Neuronal stem cell (in vitro differentiated cells): ENCODE measurements around the gene SRSF1.
A peak's percentile ranks its signal among the peaks of the same experiment; 100 is the strongest.

ENCODE experiments used
- DNase-seq: peaks from one replicate; pipeline ENCODE4 v3.0.0-alpha.2; 2013; ENCODE audit warnings: low spot score
- H2AFZ ChIP-seq: one replicate; pipeline ENCODE4 v1.6.1; 2013; ENCODE audit warnings: mild to moderate bottlenecking, low read length, inconsistent platforms
- H2AK5ac ChIP-seq: 2 replicates; pipeline ENCODE4 v1.6.1; 2013; ENCODE audit warnings: low read depth, mild to moderate bottlenecking, inconsistent platforms, low read length, moderate library complexity, mixed read lengths
- H2BK120ac ChIP-seq: 2 replicates; pipeline ENCODE4 v1.6.1; 2013; ENCODE audit warnings: low read depth, mild to moderate bottlenecking, inconsistent platforms, low read length, moderate library complexity, mixed read lengths
- H2BK12ac ChIP-seq: one replicate; pipeline ENCODE4 v1.6.1; 2013; ENCODE audit warnings: low read length, inconsistent platforms
- H2BK15ac ChIP-seq: 2 replicates; pipeline ENCODE4 v1.6.1; 2013; ENCODE audit warnings: mild to moderate bottlenecking, low read length, inconsistent platforms, mixed read lengths
- H2BK5ac ChIP-seq: one replicate; pipeline ENCODE4 v1.6.1; 2013; ENCODE audit warnings: inconsistent platforms, mild to moderate bottlenecking, low read length, moderate library complexity
- H3K14ac ChIP-seq: one replicate; pipeline ENCODE4 v1.6.1; 2013; ENCODE audit warnings: low read length, inconsistent platforms
- H3K18ac ChIP-seq: 2 replicates; pipeline ENCODE4 v1.6.1; 2013; ENCODE audit warnings: low read length, inconsistent platforms
- H3K23ac ChIP-seq: 2 replicates; pipeline ENCODE4 v1.6.1; 2013; ENCODE audit warnings: low read depth, mild to moderate bottlenecking, mixed read lengths, low read length, inconsistent platforms; ENCODE audit not compliant: poor library complexity
- H3K27ac ChIP-seq: replicated peaks from 3 replicates; pipeline ENCODE4 v1.5.1; 2013; ENCODE audit warnings: low read length, inconsistent platforms
- H3K27me3 ChIP-seq, 3 experiments: 2 replicates each; pipeline ENCODE4 v1.6.1; 2013; ENCODE audit warnings: low read length in 3 of 3, mild to moderate bottlenecking in 2 of 3, inconsistent platforms in 1 of 3, low read depth in 1 of 3, mixed read lengths in 1 of 3, moderate library complexity in 1 of 3; ENCODE audit not compliant: control insufficient read depth in 3 of 3, insufficient read depth in 3 of 3
- H3K36me3 ChIP-seq, 2 donors: replicated peaks in 1 of 2; 2 replicates each; pipeline ENCODE4 v1.6.1; 2013; ENCODE audit warnings: low read length in 2 of 2; ENCODE audit not compliant: control insufficient read depth in 2 of 2, insufficient read depth in 2 of 2
- H3K4ac ChIP-seq: 2 replicates; pipeline ENCODE4 v1.6.1; 2013; ENCODE audit warnings: inconsistent platforms, mild to moderate bottlenecking, low read length, moderate library complexity
- H3K4me1 ChIP-seq, 2 donors: 1 replicate in 1 of 2; 2 replicates in 1 of 2; pipeline ENCODE4 v1.6.1; 2013; ENCODE audit warnings: low read length in 2 of 2, low read depth in 1 of 2; ENCODE audit not compliant: control insufficient read depth in 2 of 2, insufficient read depth in 1 of 2
- H3K4me2 ChIP-seq: one replicate; pipeline ENCODE4 v1.6.1; 2013; ENCODE audit warnings: mild to moderate bottlenecking, low read length, inconsistent platforms; ENCODE audit not compliant: insufficient read depth, poor library complexity, severe bottlenecking
- H3K4me3 ChIP-seq, 2 donors: 2 replicates each; pipeline ENCODE4 v1.5.1; 2013; ENCODE audit warnings: low read length in 2 of 2, mild to moderate bottlenecking in 2 of 2, inconsistent platforms in 1 of 2, moderate library complexity in 1 of 2
- H3K79me1 ChIP-seq: one replicate; pipeline ENCODE4 v1.6.1; 2013; ENCODE audit warnings: low read depth, mild to moderate bottlenecking, inconsistent platforms, low read length, moderate library complexity
- H3K9ac ChIP-seq: one replicate; pipeline ENCODE4 v1.6.1; 2013; ENCODE audit warnings: mild to moderate bottlenecking, low read depth, low read length, inconsistent platforms; ENCODE audit not compliant: poor library complexity
- H3K9me3 ChIP-seq, 2 donors: replicated peaks in 1 of 2; 2 replicates each; pipeline versions ENCODE3 to v1.6.1; 2013; ENCODE audit warnings: low read length in 2 of 2, mild to moderate bottlenecking in 2 of 2, inconsistent platforms in 1 of 2, low read depth in 1 of 2, mixed read lengths in 1 of 2, moderate library complexity in 1 of 2; ENCODE audit not compliant: control insufficient read depth in 2 of 2, insufficient read depth in 1 of 2
- H4K8ac ChIP-seq: one replicate; pipeline ENCODE4 v1.6.1; 2013; ENCODE audit warnings: low read depth, mild to moderate bottlenecking, inconsistent platforms, low read length, moderate library complexity
- H4K91ac ChIP-seq: one replicate; pipeline ENCODE4 v1.6.1; 2013; ENCODE audit warnings: low read length, low read depth, mild to moderate bottlenecking, inconsistent platforms; ENCODE audit not compliant: poor library complexity
- WGBS, 2 donors: extraction: QIAGEN DNeasy Blood & Tissue Kit; methylation state at CpG; one replicate each; pipeline ENCODE4 v1.1.7; 2013; ENCODE audit warnings: missing lambda C conversion rate in 2 of 2, mixed read lengths in 1 of 2; ENCODE audit not compliant: insufficient read length in 2 of 2, insufficient replicate concordance in 1 of 2; ENCODE audit errors: extremely low coverage in 2 of 2; 5-methylcytosine and 5-hydroxymethylcytosine counted together

SRSF1 gene

GRCh38 chr17:58005728-58006559 is 1.1 kb downstream of the SRSF1 start:
- no peak overlapping the region for H3K4ac ChIP-seq
- no peak overlapping the region for H2AFZ ChIP-seq
- peak overlapping the region; percentile 58 for H3K4me2 ChIP-seq
- H3K27me3 ChIP-seq, result no peaks in the 10 kb centered on the region
- peak overlapping the region; percentile 96 for H3K27ac ChIP-seq
- no peak overlapping the region for H4K91ac ChIP-seq
- WGBS, 2 donors, result no CpG with 5 or more reads among the region's 36 CpGs
- H3K9ac ChIP-seq, result peak overlapping the region; percentile 98
- H3K4me3 ChIP-seq, result peak overlapping the region; percentile 91 to 98
- H3K18ac ChIP-seq, result peak overlapping the region; percentile 92
- H2BK12ac ChIP-seq, result no peak overlapping the region
- H2AK5ac ChIP-seq, result peak overlapping the region; percentile 95
- peaks cover 5 to 20% of the 10 kb centered on the region in 2 donors for H3K4me1 ChIP-seq
- H3K79me1 ChIP-seq, result no peaks in the 10 kb centered on the region
- H2BK5ac ChIP-seq, result peak overlapping the region; percentile 97
- peaks cover 18 to 56% of the 10 kb centered on the region in 2 donors for H3K36me3 ChIP-seq
- no peak overlapping the region for H2BK120ac ChIP-seq
- H2BK15ac ChIP-seq, result no peak overlapping the region
- no peak for DNase-seq
- H4K8ac ChIP-seq, result no peak overlapping the region
- H3K23ac ChIP-seq, result no peak overlapping the region
- no peak overlapping the region for H3K14ac ChIP-seq
- H3K9me3 ChIP-seq, result peaks cover 0 to 8% of the 10 kb centered on the region in 2 donors

GRCh38 chr17:58005031-58005727 is 1.9 kb downstream of the SRSF1 start:
- H3K4ac ChIP-seq, result no peak overlapping the region
- no peak overlapping the region for H3K9ac ChIP-seq
- no peak overlapping the region for H2BK5ac ChIP-seq
- H2AFZ ChIP-seq, result no peak overlapping the region
- no peaks in the 10 kb centered on the region for H3K79me1 ChIP-seq
- peaks cover 0 to 8% of the 10 kb centered on the region in 2 donors for H3K9me3 ChIP-seq
- H3K4me2 ChIP-seq, result peak overlapping the region; percentile 58
- no peak overlapping the region for H2BK15ac ChIP-seq
- no peak overlapping the region for H3K14ac ChIP-seq
- no CpG with 5 or more reads among the region's 12 CpGs for WGBS, 2 donors
- peak overlapping the region in 1 of 2 donors; percentile 91 for H3K4me3 ChIP-seq
- no peak overlapping the region for H3K23ac ChIP-seq
- H3K4me1 ChIP-seq, result peaks cover 5 to 20% of the 10 kb centered on the region in 2 donors
- DNase-seq, result no peak
- no peak overlapping the region for H2AK5ac ChIP-seq
- H2BK120ac ChIP-seq, result no peak overlapping the region
- no peak overlapping the region for H2BK12ac ChIP-seq
- peaks cover 20 to 64% of the 10 kb centered on the region in 2 donors for H3K36me3 ChIP-seq
- H3K18ac ChIP-seq, result no peak overlapping the region
- H4K91ac ChIP-seq, result no peak overlapping the region
- H3K27ac ChIP-seq, result no peak overlapping the region
- H3K27me3 ChIP-seq, result no peaks in the 10 kb centered on the region
- no peak overlapping the region for H4K8ac ChIP-seq

GRCh38 chr17:58004060-58004459 is 3.0 kb downstream of the SRSF1 start:
- peak overlapping the region in 1 of 2 donors; percentile 91 for H3K4me3 ChIP-seq
- H4K91ac ChIP-seq, result no peak overlapping the region
- no peak overlapping the region for H2BK15ac ChIP-seq
- H2AFZ ChIP-seq, result no peak overlapping the region
- H3K4me1 ChIP-seq, result peaks cover 5 to 20% of the 10 kb centered on the region in 2 donors
- no peak overlapping the region for H3K9ac ChIP-seq
- no peak overlapping the region for H2BK120ac ChIP-seq
- peaks cover 0 to 5% of the 10 kb centered on the region in 2 donors for H3K9me3 ChIP-seq
- H3K27me3 ChIP-seq, result no peaks in the 10 kb centered on the region
- H4K8ac ChIP-seq, result no peak overlapping the region
- no peaks in the 10 kb centered on the region for H3K79me1 ChIP-seq
- no peak overlapping the region for H3K18ac ChIP-seq
- peaks cover 20 to 75% of the 10 kb centered on the region in 2 donors for H3K36me3 ChIP-seq
- no CpG with 5 or more reads among the region's 3 CpGs for WGBS, 2 donors
- H2BK12ac ChIP-seq, result no peak overlapping the region
- H3K14ac ChIP-seq, result no peak overlapping the region
- H3K27ac ChIP-seq, result no peak overlapping the region
- no peak overlapping the region for H3K4ac ChIP-seq
- no peak for DNase-seq
- H3K4me2 ChIP-seq, result no peak overlapping the region
- H3K23ac ChIP-seq, result no peak overlapping the region
- no peak overlapping the region for H2AK5ac ChIP-seq
- H2BK5ac ChIP-seq, result no peak overlapping the region

GRCh38 chr17:58002973-58003372 is 4.1 kb downstream of the SRSF1 start:
- Histone ChIP-seq H3K4me2 (no peak overlapping the region), H3K27ac (no peak overlapping the region), H3K14ac (no peak overlapping the region), H2BK5ac (no peak overlapping the region), H3K18ac (no peak overlapping the region), H3K9ac (no peak overlapping the region), H2BK15ac (no peak overlapping the region), H2AK5ac (no peak overlapping the region), H3K4me1 (peaks cover 5 to 18% of the 10 kb centered on the region in 2 donors), H3K4ac (no peak overlapping the region), H2BK12ac (no peak overlapping the region), H4K8ac (no peak overlapping the region), H3K4me3 (no peak overlapping the region), H2BK120ac (no peak overlapping the region), H4K91ac (no peak overlapping the region), H3K23ac (no peak overlapping the region), H3K9me3 (no peaks in the 10 kb centered on the region), H3K36me3 (peaks cover 20 to 82% of the 10 kb centered on the region in 2 donors), H3K79me1 (no peaks in the 10 kb centered on the region), H3K27me3 (no peaks in the 10 kb centered on the region), H2AFZ (no peak overlapping the region)
- WGBS, 2 donors, result no CpG with 5 or more reads among the region's 2 CpGs
- DNase-seq, result no peak
